GM21390 (cell line): Measurements from ENCODE around the gene DENND1A.
"Not testable (repeated sequence)": the region's sequence is repeated elsewhere in the genome, so short reads cannot be mapped to it uniquely, and the experiment has no call there.

Experiments used
- ATAC-seq: cut with Tn5 transposase; IDR thresholded peaks from one replicate; pipeline ENCODE4 v1.9.1; 2021; ENCODE audit not compliant: unreplicated experiment

Gene DENND1A

GRCh38 chr9:123402981-123403509 lies 526.9 kb downstream of the DENND1A start:
- no peak for ATAC-seq

- no peak for ATAC-seq
These were observed 527.9 kb downstream of the DENND1A start for GRCh38 chr9:123401879-123402513.

- no peak for ATAC-seq
These were observed 528.9 kb downstream of the DENND1A start for GRCh38 chr9:123400926-123401503.

- no peak for ATAC-seq
These were observed 530.0 kb downstream of the DENND1A start for GRCh38 chr9:123399803-123400378.

GRCh38 chr9:123398938-123399337 lies 531.0 kb downstream of the DENND1A start:
- ATAC-seq = not testable (repeated sequence)

GRCh38 chr9:123397975-123398374 lies 532.0 kb downstream of the DENND1A start:
- no peak for ATAC-seq

- no peak for ATAC-seq
These were observed 534.0 kb downstream of the DENND1A start for GRCh38 chr9:123395689-123396511.

- no peak for ATAC-seq
These were observed 534.6 kb downstream of the DENND1A start for GRCh38 chr9:123395276-123395688.

- ATAC-seq = no peak
These were observed 535.4 kb downstream of the DENND1A start for GRCh38 chr9:123394291-123395235.

GRCh38 chr9:123392802-123393201 lies 537.1 kb downstream of the DENND1A start:
- no peak for ATAC-seq

GRCh38 chr9:123391946-123392345 lies 538.0 kb downstream of the DENND1A start:
- ATAC-seq = no peak

GRCh38 chr9:123391233-123391632 lies 538.7 kb downstream of the DENND1A start:
- ATAC-seq = no peak

GRCh38 chr9:123390337-123391135 lies 539.4 kb downstream of the DENND1A start:
- no peak for ATAC-seq

GRCh38 chr9:123389698-123390097 lies 540.2 kb downstream of the DENND1A start:
- no peak for ATAC-seq

- no peak for ATAC-seq
These were observed 540.9 kb downstream of the DENND1A start for GRCh38 chr9:123389070-123389469.

- no peak for ATAC-seq
These were observed 542.2 kb downstream of the DENND1A start for GRCh38 chr9:123387686-123388085.

- ATAC-seq = no peak
These were observed 546.3 kb downstream of the DENND1A start for GRCh38 chr9:123383512-123384170.

GRCh38 chr9:123382653-123383511 lies 547.0 kb downstream of the DENND1A start:
- ATAC-seq = no peak
